Neuronal stem cell (in vitro differentiated cells): ENCODE data around the gene ITSN1.

Experiments used
- DNase-seq: peaks from one replicate; pipeline ENCODE4 v3.0.0-alpha.2; 2013; ENCODE audit warnings: low spot score
- H2AFZ ChIP-seq: one replicate; pipeline ENCODE4 v1.6.1; 2013; ENCODE audit warnings: mild to moderate bottlenecking, low read length, inconsistent platforms
- H2AK5ac ChIP-seq: 2 replicates; pipeline ENCODE4 v1.6.1; 2013; ENCODE audit warnings: low read depth, mild to moderate bottlenecking, inconsistent platforms, low read length, moderate library complexity, mixed read lengths
- H2BK120ac ChIP-seq: 2 replicates; pipeline ENCODE4 v1.6.1; 2013; ENCODE audit warnings: low read depth, mild to moderate bottlenecking, inconsistent platforms, low read length, moderate library complexity, mixed read lengths
- H2BK12ac ChIP-seq: one replicate; pipeline ENCODE4 v1.6.1; 2013; ENCODE audit warnings: low read length, inconsistent platforms
- H2BK15ac ChIP-seq: 2 replicates; pipeline ENCODE4 v1.6.1; 2013; ENCODE audit warnings: mild to moderate bottlenecking, low read length, inconsistent platforms, mixed read lengths
- H2BK5ac ChIP-seq: one replicate; pipeline ENCODE4 v1.6.1; 2013; ENCODE audit warnings: inconsistent platforms, mild to moderate bottlenecking, low read length, moderate library complexity
- H3K14ac ChIP-seq: one replicate; pipeline ENCODE4 v1.6.1; 2013; ENCODE audit warnings: low read length, inconsistent platforms
- H3K18ac ChIP-seq: 2 replicates; pipeline ENCODE4 v1.6.1; 2013; ENCODE audit warnings: low read length, inconsistent platforms
- H3K23ac ChIP-seq: 2 replicates; pipeline ENCODE4 v1.6.1; 2013; ENCODE audit warnings: low read depth, mild to moderate bottlenecking, mixed read lengths, low read length, inconsistent platforms; ENCODE audit not compliant: poor library complexity
- H3K27ac ChIP-seq: replicated peaks from 3 replicates; pipeline ENCODE4 v1.5.1; 2013; ENCODE audit warnings: low read length, inconsistent platforms
- H3K27me3 ChIP-seq, 3 experiments: 2 replicates each; pipeline ENCODE4 v1.6.1; 2013; ENCODE audit warnings: low read length in 3 of 3, mild to moderate bottlenecking in 2 of 3, inconsistent platforms in 1 of 3, low read depth in 1 of 3, mixed read lengths in 1 of 3, moderate library complexity in 1 of 3; ENCODE audit not compliant: control insufficient read depth in 3 of 3, insufficient read depth in 3 of 3
- H3K36me3 ChIP-seq, 2 donors: replicated peaks in 1 of 2; 2 replicates each; pipeline ENCODE4 v1.6.1; 2013; ENCODE audit warnings: low read length in 2 of 2; ENCODE audit not compliant: control insufficient read depth in 2 of 2, insufficient read depth in 2 of 2
- H3K4ac ChIP-seq: 2 replicates; pipeline ENCODE4 v1.6.1; 2013; ENCODE audit warnings: inconsistent platforms, mild to moderate bottlenecking, low read length, moderate library complexity
- H3K4me1 ChIP-seq, 2 donors: 1 replicate in 1 of 2; 2 replicates in 1 of 2; pipeline ENCODE4 v1.6.1; 2013; ENCODE audit warnings: low read length in 2 of 2, low read depth in 1 of 2; ENCODE audit not compliant: control insufficient read depth in 2 of 2, insufficient read depth in 1 of 2
- H3K4me2 ChIP-seq: one replicate; pipeline ENCODE4 v1.6.1; 2013; ENCODE audit warnings: mild to moderate bottlenecking, low read length, inconsistent platforms; ENCODE audit not compliant: insufficient read depth, poor library complexity, severe bottlenecking
- H3K4me3 ChIP-seq, 2 donors: 2 replicates each; pipeline ENCODE4 v1.5.1; 2013; ENCODE audit warnings: low read length in 2 of 2, mild to moderate bottlenecking in 2 of 2, inconsistent platforms in 1 of 2, moderate library complexity in 1 of 2
- H3K79me1 ChIP-seq: one replicate; pipeline ENCODE4 v1.6.1; 2013; ENCODE audit warnings: low read depth, mild to moderate bottlenecking, inconsistent platforms, low read length, moderate library complexity
- H3K9ac ChIP-seq: one replicate; pipeline ENCODE4 v1.6.1; 2013; ENCODE audit warnings: mild to moderate bottlenecking, low read depth, low read length, inconsistent platforms; ENCODE audit not compliant: poor library complexity
- H3K9me3 ChIP-seq, 2 donors: replicated peaks in 1 of 2; 2 replicates each; pipeline versions ENCODE3 to v1.6.1; 2013; ENCODE audit warnings: low read length in 2 of 2, mild to moderate bottlenecking in 2 of 2, inconsistent platforms in 1 of 2, low read depth in 1 of 2, mixed read lengths in 1 of 2, moderate library complexity in 1 of 2; ENCODE audit not compliant: control insufficient read depth in 2 of 2, insufficient read depth in 1 of 2
- H4K8ac ChIP-seq: one replicate; pipeline ENCODE4 v1.6.1; 2013; ENCODE audit warnings: low read depth, mild to moderate bottlenecking, inconsistent platforms, low read length, moderate library complexity
- H4K91ac ChIP-seq: one replicate; pipeline ENCODE4 v1.6.1; 2013; ENCODE audit warnings: low read length, low read depth, mild to moderate bottlenecking, inconsistent platforms; ENCODE audit not compliant: poor library complexity
- WGBS, 2 donors: extraction: QIAGEN DNeasy Blood & Tissue Kit; methylation state at CpG; one replicate each; pipeline ENCODE4 v1.1.7; 2013; ENCODE audit warnings: missing lambda C conversion rate in 2 of 2, mixed read lengths in 1 of 2; ENCODE audit not compliant: insufficient read length in 2 of 2, insufficient replicate concordance in 1 of 2; ENCODE audit errors: extremely low coverage in 2 of 2; 5-methylcytosine and 5-hydroxymethylcytosine counted together

ITSN1 gene

DNA sequence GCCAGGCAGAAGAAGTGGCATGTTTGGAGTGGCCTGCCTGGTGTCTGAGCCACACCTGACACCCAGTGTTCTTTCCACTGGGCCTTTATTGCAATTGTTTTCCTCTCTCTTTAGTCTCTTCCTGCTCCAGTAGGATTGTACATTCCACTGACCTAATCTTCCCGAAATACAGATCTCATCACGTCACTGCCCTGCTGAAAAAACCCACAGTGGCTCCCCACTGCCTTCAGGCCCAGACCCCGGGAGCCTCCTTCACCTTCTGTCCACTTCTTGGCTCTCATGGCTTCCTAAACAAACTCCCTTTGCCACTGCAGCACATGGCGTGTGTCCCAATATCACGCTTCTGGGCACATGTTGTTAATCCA lies 298.6 kb downstream of the ITSN1 start:
- Histone ChIP-seq H3K36me3 (no peaks in the 10 kb centered on the region), H2BK12ac (no peak overlapping the region), H4K8ac (no peak overlapping the region), H3K9ac (no peak overlapping the region), H3K23ac (no peak overlapping the region), H2BK15ac (peak overlapping the region; percentile 29), H3K14ac (no peak overlapping the region), H3K18ac (no peak overlapping the region), H2AFZ (no peak overlapping the region), H3K4me2 (no peak overlapping the region), H3K4me1 (peaks cover 4 to 6% of the 10 kb centered on the region in 2 donors), H3K4me3 (no peak overlapping the region), H3K27me3 (no peaks in the 10 kb centered on the region), H3K79me1 (no peaks in the 10 kb centered on the region), H3K27ac (no peak overlapping the region), H3K9me3 (peaks cover 0 to 6% of the 10 kb centered on the region in 2 donors), H3K4ac (no peak overlapping the region), H2AK5ac (no peak overlapping the region), H4K91ac (no peak overlapping the region), H2BK5ac (no peak overlapping the region), H2BK120ac (no peak overlapping the region)
- WGBS, 2 donors, result no CpG with 5 or more reads among the region's 5 CpGs
- DNase-seq, result no peak

DNA sequence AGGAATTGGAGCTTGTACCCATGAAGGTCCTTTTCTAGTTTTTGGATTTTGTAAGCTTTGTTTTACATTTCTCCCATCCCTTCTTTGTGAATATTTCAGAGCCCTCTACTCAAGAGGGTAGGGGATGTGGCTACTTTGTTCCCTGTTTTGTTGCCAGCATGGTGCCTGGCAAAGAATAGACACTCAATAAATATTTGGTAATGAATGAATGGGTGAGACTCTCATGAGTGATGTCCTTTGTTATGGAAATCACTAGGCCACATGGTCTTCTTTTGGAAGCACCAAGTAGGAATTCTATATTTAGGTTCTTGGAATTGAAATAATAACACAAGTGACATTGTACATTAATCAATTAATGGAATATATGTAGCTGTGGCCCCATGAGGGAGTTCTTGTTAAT lies 300.1 kb downstream of the ITSN1 start:
- Histone ChIP-seq H2BK120ac (no peak overlapping the region), H2AFZ (no peak overlapping the region), H3K4me2 (no peak overlapping the region), H3K14ac (no peak overlapping the region), H3K9me3 (peaks cover 0 to 6% of the 10 kb centered on the region in 2 donors), H2BK5ac (no peak overlapping the region), H4K8ac (no peak overlapping the region), H2BK12ac (no peak overlapping the region), H2AK5ac (no peak overlapping the region), H3K18ac (no peak overlapping the region), H3K27me3 (no peaks in the 10 kb centered on the region), H4K91ac (no peak overlapping the region), H2BK15ac (no peak overlapping the region), H3K23ac (no peak overlapping the region), H3K79me1 (no peaks in the 10 kb centered on the region), H3K4me1 (peaks cover 9 to 12% of the 10 kb centered on the region in 2 donors), H3K9ac (no peak overlapping the region), H3K27ac (no peak overlapping the region), H3K36me3 (no peaks in the 10 kb centered on the region), H3K4me3 (no peak overlapping the region), H3K4ac (no peak overlapping the region)
- no peak for DNase-seq

DNA sequence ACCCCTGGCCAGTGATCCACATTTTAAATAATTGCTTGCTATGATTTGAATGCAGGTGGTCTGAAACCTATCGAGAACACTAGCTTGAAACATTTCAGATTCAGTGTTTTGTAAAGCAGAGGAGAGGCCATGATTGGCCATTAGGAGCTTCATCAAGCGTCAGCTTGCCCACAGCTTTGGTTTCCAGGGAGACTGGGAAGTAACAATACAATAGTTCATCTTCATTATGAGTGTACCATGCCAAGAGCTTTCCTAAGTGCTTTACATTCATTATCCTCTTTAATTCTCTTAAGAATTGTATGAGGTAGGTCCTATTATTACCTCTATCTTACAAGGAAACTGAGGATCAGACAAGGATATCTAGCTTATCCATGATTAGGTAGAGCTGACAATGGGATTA lies 301.0 kb downstream of the ITSN1 start:
- Histone ChIP-seq H3K27me3 (no peaks in the 10 kb centered on the region), H3K4me1 (peaks cover 12 to 16% of the 10 kb centered on the region in 2 donors), H3K23ac (no peak overlapping the region), H2AFZ (no peak overlapping the region), H3K9me3 (peaks cover 0 to 6% of the 10 kb centered on the region in 2 donors), H2BK120ac (no peak overlapping the region), H3K79me1 (no peaks in the 10 kb centered on the region), H3K18ac (no peak overlapping the region), H2BK15ac (no peak overlapping the region), H3K9ac (no peak overlapping the region), H2BK5ac (no peak overlapping the region), H3K4me2 (no peak overlapping the region), H3K36me3 (no peaks in the 10 kb centered on the region), H4K8ac (no peak overlapping the region), H4K91ac (no peak overlapping the region), H2AK5ac (no peak overlapping the region), H3K27ac (no peak overlapping the region), H3K4ac (no peak overlapping the region), H3K14ac (no peak overlapping the region), H2BK12ac (no peak overlapping the region), H3K4me3 (no peak overlapping the region)
- WGBS, 2 donors, result no CpG with 5 or more reads among the region's 2 CpGs
- DNase-seq, result no peak

- H3K4me3 ChIP-seq, result no peak overlapping the region
- H3K27me3 ChIP-seq, result no peaks in the 10 kb centered on the region
- H2BK12ac ChIP-seq, result no peak overlapping the region
- no peak overlapping the region for H3K4ac ChIP-seq
- no peaks in the 10 kb centered on the region for H3K36me3 ChIP-seq
- H4K91ac ChIP-seq, result no peak overlapping the region
- no CpG with 5 or more reads among the region's 1 CpG for WGBS, 2 donors
- no peak overlapping the region for H2AK5ac ChIP-seq
- H2BK120ac ChIP-seq, result no peak overlapping the region
- no peak overlapping the region for H2BK15ac ChIP-seq
- DNase-seq, result no peak
- H4K8ac ChIP-seq, result no peak overlapping the region
- no peak overlapping the region for H3K14ac ChIP-seq
- no peaks in the 10 kb centered on the region for H3K79me1 ChIP-seq
- no peak overlapping the region for H3K4me2 ChIP-seq
- no peak overlapping the region for H2AFZ ChIP-seq
- no peak overlapping the region for H3K18ac ChIP-seq
- H3K4me1 ChIP-seq, result peaks cover 21 to 26% of the 10 kb centered on the region in 2 donors
- H3K9me3 ChIP-seq, result peaks cover 0 to 6% of the 10 kb centered on the region in 2 donors
- H2BK5ac ChIP-seq, result no peak overlapping the region
- H3K9ac ChIP-seq, result no peak overlapping the region
- H3K23ac ChIP-seq, result no peak overlapping the region
- H3K27ac ChIP-seq, result no peak overlapping the region
Measured at GRCh38 chr21:33944185-33944763, 302.0 kb downstream of the ITSN1 start.
